Bone marrow (tissue), 2 donors: ENCODE results near the gene POU6F2.
"Not testable (repeated sequence)": the region's sequence is repeated elsewhere in the genome, so short reads cannot be mapped to it uniquely, and the experiment has no call there.

Experiments used
- DNase-seq, 2 donors: peaks; one replicate each; lab custom pipeline; 2025; lab: John Stamatoyannopoulos, UW

The POU6F2 gene

GRCh38 chr7:39355664-39356063, 378.0 kb downstream of the POU6F2 start:
- peak in 1 of 2 donors; percentile 27 for DNase-seq

- no peak for DNase-seq
These were observed 378.6 kb downstream of the POU6F2 start for GRCh38 chr7:39356172-39356925.

- no peak for DNase-seq
These were observed 379.9 kb downstream of the POU6F2 start for GRCh38 chr7:39357648-39358047.

- DNase-seq = no peak
These were observed 382.3 kb downstream of the POU6F2 start for GRCh38 chr7:39360038-39360437.

- DNase-seq = no peak
These were observed 383.1 kb downstream of the POU6F2 start for GRCh38 chr7:39360766-39361165.

- DNase-seq = no peak
These were observed 388.1 kb downstream of the POU6F2 start for GRCh38 chr7:39365751-39366295.

- no peak for DNase-seq
These were observed 389.7 kb downstream of the POU6F2 start for GRCh38 chr7:39367451-39367850.

GRCh38 chr7:39367943-39368342, 390.2 kb downstream of the POU6F2 start:
- DNase-seq = no peak

GRCh38 chr7:39372383-39372782, 394.7 kb downstream of the POU6F2 start:
- no peak for DNase-seq

GRCh38 chr7:39374436-39375040, 396.8 kb downstream of the POU6F2 start:
- no peak for DNase-seq

GRCh38 chr7:39375047-39375873, 397.6 kb downstream of the POU6F2 start:
- DNase-seq = no peak

GRCh38 chr7:39375874-39376190, 398.1 kb downstream of the POU6F2 start:
- no peak for DNase-seq

- DNase-seq = not testable (repeated sequence)
These were observed 399.2 kb downstream of the POU6F2 start for GRCh38 chr7:39376881-39377280.

GRCh38 chr7:39379416-39379815, 401.7 kb downstream of the POU6F2 start:
- DNase-seq = no peak

GRCh38 chr7:39383136-39383535, 405.4 kb downstream of the POU6F2 start:
- no peak for DNase-seq

- DNase-seq = no peak
These were observed 406.7 kb downstream of the POU6F2 start for GRCh38 chr7:39384386-39384785.

- DNase-seq = no peak
These were observed 409.0 kb downstream of the POU6F2 start for GRCh38 chr7:39386718-39387117.

- DNase-seq = no peak
These were observed 414.4 kb downstream of the POU6F2 start for GRCh38 chr7:39392151-39392550.

- DNase-seq = no peak
These were observed 416.5 kb downstream of the POU6F2 start for GRCh38 chr7:39394105-39394680.

- DNase-seq = no peak
These were observed 421.7 kb downstream of the POU6F2 start for GRCh38 chr7:39399458-39399857.

- no peak for DNase-seq
These were observed 422.3 kb downstream of the POU6F2 start for GRCh38 chr7:39399986-39400385.

- DNase-seq = no peak
These were observed 423.1 kb downstream of the POU6F2 start for GRCh38 chr7:39400836-39401235.
